GM18868 (cell line): ENCODE data around the gene TNNT3.
A peak's percentile ranks its signal among the peaks of the same experiment; 100 is the strongest.
"Not testable (repeated sequence)": the region's sequence is repeated elsewhere in the genome, so short reads cannot be mapped to it uniquely, and the experiment has no call there.

Source experiments
- ATAC-seq: cut with Tn5 transposase; IDR thresholded peaks from one replicate; pipeline ENCODE4 v1.9.1; 2021; ENCODE audit warnings: mild to moderate bottlenecking, moderate library complexity; ENCODE audit not compliant: unreplicated experiment

Gene TNNT3

DNA sequence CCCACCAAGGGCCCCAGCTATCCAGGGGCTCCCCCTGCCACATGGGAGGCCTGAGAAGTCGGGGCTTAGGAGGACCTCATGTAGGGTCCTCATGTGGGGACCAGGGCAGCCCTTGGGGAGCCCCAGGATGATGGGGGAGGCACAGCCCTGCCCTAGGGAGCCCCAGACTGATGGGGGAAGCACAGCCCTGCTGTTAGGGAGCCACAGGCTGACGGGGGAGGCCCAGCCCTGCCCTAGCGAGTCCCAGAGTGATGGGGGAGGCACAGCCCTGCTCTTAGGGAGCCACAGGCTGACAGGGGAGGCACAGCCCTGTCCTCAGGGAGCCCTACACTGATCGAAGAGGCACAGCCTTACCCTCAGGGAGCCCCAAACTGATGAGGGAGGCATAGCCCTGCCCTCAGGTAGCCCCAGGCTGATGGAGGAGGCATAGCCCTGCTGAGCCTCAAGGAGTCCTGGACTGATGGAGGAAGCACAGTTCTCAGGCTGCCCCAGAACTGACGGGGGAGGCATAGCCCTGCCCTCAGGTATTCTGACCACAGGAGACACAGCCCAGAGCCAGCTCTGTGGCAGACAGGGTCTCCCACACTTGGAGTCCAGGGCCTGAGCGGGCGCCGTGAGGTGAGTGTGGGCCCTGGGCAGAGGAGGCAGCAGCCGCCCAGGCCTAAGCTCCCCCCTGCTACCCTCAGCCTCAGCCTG, 38.6 kb upstream of the TNNT3 start:
- no peak for ATAC-seq

DNA sequence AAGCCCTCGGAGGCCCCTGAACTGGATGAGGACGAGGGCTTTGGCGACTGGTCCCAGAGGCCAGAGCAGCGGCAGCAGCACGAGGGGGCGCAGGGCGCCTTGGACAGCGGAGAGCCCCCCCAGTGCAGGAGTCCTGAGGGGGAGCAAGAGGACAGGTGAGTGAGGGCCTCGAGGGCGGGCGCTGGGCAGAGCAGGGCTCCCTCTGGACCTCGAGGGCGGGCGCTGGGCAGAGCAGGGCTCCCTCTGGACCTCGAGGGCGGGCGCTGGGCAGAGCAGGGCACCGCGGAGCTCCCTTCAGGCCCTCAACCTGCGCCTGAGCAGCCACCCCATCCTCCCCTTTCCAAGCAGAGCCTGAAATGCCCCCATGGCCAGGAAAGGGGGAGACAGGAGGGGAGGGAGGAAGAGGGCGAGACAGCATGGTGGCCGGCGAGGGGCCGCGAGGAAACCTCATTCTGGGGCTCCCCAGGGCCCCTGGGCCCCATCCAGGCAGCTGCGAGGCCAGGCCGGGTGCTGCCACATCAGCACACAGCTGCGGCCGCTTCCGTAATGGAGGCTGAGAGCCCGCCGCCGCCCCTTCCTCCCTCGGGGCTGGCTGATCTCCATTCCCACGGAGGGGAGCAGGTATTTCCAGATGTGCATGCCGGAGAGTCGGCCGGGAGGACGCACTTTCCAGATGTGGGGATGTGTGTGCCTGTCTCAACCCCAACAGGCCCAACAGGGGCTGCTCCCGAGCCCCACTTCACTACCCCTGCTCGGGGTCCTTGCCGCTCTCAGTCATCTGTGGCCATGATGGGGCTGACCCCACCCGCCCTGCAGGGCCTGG, 37.9 kb upstream of the TNNT3 start:
- peak; percentile 35 for ATAC-seq

GRCh38 chr11:1882265-1883238, 37.0 kb upstream of the TNNT3 start:
- ATAC-seq: peak; percentile 68

DNA sequence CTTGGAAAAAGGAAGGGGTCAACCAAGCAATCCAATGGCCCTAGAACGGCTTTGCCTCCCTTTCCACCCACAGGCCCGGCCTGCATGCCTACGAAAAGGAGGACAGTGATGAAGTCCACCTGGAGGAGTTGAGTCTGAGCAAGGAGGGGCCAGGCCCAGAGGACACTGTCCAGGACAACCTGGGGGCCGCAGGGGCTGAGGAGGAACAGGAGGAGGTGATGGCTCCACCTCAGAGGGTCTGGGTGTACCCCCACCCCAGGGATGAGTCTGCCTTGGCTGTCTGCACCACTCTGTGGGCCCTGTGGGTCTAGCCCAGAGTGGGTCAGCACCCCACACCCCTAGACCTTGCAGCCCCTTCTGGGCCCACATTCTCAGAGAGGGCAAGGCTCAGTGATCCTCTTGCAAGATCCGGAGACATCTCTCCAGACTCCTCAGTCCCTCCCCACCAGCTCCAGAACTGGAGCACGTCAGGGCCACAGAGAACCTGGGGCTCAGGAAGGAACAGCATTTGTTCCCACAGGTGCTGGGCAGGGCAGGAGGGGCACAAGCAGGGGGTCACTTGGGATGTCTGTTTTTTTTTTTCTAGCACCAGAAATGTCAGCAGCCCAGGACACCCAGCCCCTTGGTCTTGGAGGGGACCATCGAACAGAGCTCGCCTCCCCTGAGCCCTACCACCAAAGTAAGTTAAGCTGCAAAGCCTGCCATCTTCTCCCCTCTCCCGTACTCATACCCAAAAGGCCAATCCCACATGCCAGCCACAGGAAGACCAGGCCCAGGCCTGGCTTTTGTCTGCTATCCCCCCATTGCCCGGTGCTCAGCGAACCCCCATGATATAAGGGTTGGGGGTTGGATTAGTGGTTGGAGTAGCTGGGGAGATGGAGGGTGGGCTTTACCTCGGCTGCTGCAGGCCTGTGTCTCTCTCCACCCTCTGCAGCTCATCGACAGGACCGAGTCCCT, 35.9 kb upstream of the TNNT3 start:
- no peak for ATAC-seq

- ATAC-seq: no peak
These were observed 35.2 kb upstream of the TNNT3 start for GRCh38 chr11:1884303-1884700.

DNA sequence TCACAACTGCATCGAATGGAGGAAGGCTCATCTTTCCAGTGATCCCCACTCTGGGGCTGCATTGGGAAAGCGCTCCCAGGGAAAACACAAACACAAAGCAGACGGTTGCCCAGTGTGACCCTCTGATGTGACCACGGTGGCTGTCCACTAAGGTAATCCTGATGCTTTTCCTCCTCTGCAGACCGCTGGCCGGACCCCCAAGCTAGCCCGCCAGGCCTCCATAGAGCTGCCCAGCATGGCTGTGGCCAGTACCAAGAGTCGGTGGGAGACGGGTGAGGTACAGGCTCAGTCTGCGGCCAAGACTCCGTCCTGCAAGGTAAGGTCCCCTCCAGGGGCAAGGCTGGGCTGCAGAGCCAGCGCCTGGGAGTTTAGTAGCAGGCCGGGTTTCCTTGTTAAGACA, 33.0 kb upstream of the TNNT3 start:
- ATAC-seq: not testable (repeated sequence)

GRCh38 chr11:1887451-1888346, 31.8 kb upstream of the TNNT3 start:
- no peak for ATAC-seq

- ATAC-seq: no peak
These were observed 31.2 kb upstream of the TNNT3 start for GRCh38 chr11:1888347-1888753.

GRCh38 chr11:1888811-1889210, 30.7 kb upstream of the TNNT3 start:
- ATAC-seq: no peak

DNA sequence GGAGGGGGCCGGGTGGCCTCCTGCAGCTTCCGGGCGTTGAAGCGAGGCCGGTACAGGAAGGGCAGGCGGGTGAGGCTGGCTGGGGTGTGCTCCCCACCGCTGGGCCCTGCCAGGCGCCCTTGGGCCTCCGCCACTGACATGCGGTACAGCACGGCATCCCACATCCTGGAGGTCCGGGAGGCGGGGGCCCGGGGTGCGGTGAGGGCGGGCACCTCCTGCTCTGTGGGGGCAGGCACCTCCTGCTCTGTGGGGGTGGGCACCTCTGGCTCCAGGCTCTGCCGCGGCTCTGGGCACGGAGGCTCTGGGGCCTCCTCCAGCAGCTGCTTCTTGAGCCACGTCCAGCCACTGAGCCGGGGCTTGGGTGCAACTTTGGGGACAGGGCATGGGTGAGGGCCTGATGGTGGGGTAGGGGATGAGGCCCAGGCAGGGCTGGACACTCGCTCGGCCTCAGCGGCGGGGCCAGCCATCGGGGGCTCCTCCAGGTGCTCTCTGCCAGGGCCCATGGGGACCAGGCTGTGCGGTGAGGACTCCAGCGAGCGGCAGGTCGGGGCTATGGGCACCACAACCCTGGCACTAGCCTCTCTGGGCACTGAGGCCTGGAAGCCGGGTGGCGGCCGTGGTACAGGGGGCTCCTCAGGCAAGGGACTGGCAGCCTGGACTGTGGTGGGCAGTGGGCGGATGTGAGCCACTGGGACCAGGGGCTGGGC, 30.1 kb upstream of the TNNT3 start:
- ATAC-seq: no peak

GRCh38 chr11:1889941-1890855, 29.3 kb upstream of the TNNT3 start:
- no peak for ATAC-seq

DNA sequence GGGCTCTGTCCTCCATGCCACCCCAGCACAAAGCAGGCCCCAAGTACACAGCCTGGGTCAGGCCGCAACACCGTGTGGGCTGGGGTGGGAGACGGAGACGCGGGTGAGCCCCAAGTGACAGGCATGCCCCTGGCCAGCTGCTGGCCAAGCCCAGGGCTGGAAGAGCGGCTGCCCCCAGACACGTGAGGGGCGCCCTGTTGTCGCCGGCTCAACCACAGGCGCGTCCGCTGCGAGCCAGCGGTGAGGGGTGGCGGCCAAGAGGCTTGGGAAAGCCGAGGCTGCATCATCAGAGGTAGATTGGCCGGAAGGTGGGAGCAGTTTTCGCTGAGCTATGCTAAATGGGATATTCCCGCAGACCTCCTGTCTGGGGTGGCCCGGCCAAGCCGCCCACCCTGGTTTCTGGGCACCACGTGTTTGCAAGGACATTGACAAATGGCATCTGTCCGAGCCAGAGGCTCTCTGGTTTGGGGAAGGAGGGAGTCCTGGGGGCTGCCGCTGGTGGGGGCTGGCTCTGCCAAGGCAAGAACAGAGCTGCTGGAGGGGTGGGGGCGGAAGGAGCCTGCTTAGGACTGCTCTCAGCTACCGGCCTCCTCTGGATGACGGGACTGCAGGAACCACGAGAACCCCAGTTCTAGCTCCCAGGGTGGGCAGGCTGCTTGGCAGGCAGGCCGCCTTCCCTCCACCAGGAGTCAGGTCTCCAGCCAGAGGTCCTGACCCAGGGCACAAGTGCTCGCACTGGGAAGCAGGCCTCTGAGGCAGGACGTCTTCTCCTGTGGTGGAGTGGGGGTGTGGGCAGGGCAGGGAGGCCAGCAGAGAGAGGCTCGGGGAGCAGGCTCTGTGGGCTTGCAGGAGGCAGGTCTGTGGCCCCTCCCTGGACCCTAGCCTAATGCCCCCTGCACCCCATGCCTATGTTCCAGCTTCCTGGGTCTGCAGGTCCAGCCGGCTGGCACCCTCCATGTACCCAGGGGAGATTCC, 28.4 kb upstream of the TNNT3 start:
- no peak for ATAC-seq

DNA sequence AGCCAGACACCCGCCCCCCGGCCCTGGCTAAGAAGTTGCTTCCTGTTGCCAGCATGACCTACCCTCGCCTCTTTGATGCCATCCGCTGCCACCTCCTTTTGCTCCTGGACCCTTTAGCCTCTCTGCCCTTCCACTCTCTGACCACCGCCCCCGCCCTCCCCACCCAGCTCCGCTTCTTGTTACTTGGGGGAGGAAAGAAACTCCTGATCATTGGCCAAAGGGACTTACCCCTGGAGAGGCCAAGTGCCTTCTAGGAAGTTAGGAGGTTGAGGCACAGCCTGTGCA, 27.7 kb upstream of the TNNT3 start, which contains the start of gene PRR33:
Gene PRR33, minus strand, starts transcription at position 65 of the 285 bp plus-strand sequence. CDS start 1,311 bp downstream, outside the sequence.
- ATAC-seq: no peak

- ATAC-seq: no peak
These were observed 27.4 kb upstream of the TNNT3 start for GRCh38 chr11:1892116-1892515.

- no peak for ATAC-seq
These were observed 26.9 kb upstream of the TNNT3 start for GRCh38 chr11:1892558-1892957.
